ENCODE measurements around the gene KCNAB1. TPM values are rescaled to one million over a fixed set of nuclear protein-coding genes. Genes with fewer than 3 reads are reported as not detected.

KCNAB1 gene
- polyA plus RNA-seq (2012; ENCODE audit: insufficient read length, low read depth) = not detected

DNA sequence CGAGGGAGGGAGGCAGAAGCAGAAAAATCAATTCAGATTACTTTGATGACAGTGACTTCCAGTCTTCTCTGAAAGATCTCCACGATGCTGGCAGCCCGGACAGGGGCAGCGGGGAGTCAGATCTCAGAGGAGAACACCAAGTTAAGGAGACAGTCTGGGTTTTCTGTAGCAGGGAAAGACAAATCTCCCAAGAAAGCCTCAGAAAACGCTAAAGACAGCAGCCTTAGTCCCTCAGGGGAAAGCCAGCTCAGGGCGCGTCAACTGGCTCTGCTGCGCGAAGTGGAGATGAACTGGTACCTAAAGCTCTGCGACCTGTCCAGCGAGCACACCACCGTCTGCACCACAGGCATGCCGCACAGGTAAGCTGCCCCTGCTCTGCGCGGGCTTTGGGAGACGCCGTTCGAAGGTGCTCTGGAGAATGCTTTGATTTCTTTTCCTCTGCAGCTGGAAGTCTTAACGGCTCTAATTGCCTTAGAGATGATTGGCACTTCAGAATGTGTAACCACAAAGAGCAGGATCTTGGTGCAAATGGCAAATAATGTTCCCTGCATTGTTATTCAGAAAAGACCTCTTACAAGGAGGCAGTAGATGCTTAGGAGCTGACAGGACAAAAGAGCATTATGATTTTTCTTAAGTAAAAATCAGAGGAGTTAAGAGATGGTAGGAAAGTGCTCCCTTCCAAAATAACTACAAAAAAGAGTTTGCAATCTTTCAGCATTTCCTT lies at the start of gene KCNAB1:
Gene KCNAB1, plus strand, starts transcription at position 51 of the 724 bp plus-strand sequence.
- TF ChIP-seq POLR2AphosphoS5 (IDR thresholded peaks at IDR 0.05; ENCODE audit: low read depth, low read length) (no peak), TAF1 (IDR thresholded peaks at IDR 0.05; ENCODE audit: borderline replicate concordance, insufficient read depth, low read length) (no peak), FOXP2 (optimal IDR thresholded peaks at IDR 0.05; ENCODE audit: borderline replicate concordance, extremely low read depth, extremely low read length, insufficient read depth) (no peak), SIN3A (IDR thresholded peaks at IDR 0.05; ENCODE audit: borderline replicate concordance, insufficient read depth, low read length) (no peak)
- TF ChIP-seq, protein P1, sequence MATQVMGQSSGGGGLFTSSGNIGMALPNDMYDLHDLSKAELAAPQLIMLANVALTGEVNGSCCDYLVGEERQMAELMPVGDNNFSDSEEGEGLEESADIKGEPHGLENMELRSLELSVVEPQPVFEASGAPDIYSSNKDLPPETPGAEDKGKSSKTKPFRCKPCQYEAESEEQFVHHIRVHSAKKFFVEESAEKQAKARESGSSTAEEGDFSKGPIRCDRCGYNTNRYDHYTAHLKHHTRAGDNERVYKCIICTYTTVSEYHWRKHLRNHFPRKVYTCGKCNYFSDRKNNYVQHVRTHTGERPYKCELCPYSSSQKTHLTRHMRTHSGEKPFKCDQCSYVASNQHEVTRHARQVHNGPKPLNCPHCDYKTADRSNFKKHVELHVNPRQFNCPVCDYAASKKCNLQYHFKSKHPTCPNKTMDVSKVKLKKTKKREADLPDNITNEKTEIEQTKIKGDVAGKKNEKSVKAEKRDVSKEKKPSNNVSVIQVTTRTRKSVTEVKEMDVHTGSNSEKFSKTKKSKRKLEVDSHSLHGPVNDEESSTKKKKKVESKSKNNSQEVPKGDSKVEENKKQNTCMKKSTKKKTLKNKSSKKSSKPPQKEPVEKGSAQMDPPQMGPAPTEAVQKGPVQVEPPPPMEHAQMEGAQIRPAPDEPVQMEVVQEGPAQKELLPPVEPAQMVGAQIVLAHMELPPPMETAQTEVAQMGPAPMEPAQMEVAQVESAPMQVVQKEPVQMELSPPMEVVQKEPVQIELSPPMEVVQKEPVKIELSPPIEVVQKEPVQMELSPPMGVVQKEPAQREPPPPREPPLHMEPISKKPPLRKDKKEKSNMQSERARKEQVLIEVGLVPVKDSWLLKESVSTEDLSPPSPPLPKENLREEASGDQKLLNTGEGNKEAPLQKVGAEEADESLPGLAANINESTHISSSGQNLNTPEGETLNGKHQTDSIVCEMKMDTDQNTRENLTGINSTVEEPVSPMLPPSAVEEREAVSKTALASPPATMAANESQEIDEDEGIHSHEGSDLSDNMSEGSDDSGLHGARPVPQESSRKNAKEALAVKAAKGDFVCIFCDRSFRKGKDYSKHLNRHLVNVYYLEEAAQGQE (IDR thresholded peaks at IDR 0.05; ENCODE audit: insufficient read depth in 1 of 2, low read depth in 2 of 2, low read length in 2 of 2) = no peak

- TF ChIP-seq FOXP2 (optimal IDR thresholded peaks at IDR 0.05; ENCODE audit: borderline replicate concordance, extremely low read depth, extremely low read length, insufficient read depth) (no peak), POLR2AphosphoS5 (IDR thresholded peaks at IDR 0.05; ENCODE audit: low read depth, low read length) (no peak), SIN3A (IDR thresholded peaks at IDR 0.05; ENCODE audit: borderline replicate concordance, insufficient read depth, low read length) (no peak), TAF1 (IDR thresholded peaks at IDR 0.05; ENCODE audit: borderline replicate concordance, insufficient read depth, low read length) (no peak)
- TF ChIP-seq, protein P1 (IDR thresholded peaks at IDR 0.05; ENCODE audit: insufficient read depth in 1 of 2, low read depth in 2 of 2, low read length in 2 of 2) = no peak
Observed at GRCh38 chr3:156071031-156071430, 49.3 kb upstream of the KCNAB1 start.

GRCh38 chr3:156090126-156090525 lies 30.3 kb upstream of the KCNAB1 start:
- TF ChIP-seq TAF1 (IDR thresholded peaks at IDR 0.05; ENCODE audit: borderline replicate concordance, insufficient read depth, low read length) (no peak), SIN3A (IDR thresholded peaks at IDR 0.05; ENCODE audit: borderline replicate concordance, insufficient read depth, low read length) (no peak), POLR2AphosphoS5 (IDR thresholded peaks at IDR 0.05; ENCODE audit: low read depth, low read length) (no peak), FOXP2 (optimal IDR thresholded peaks at IDR 0.05; ENCODE audit: borderline replicate concordance, extremely low read depth, extremely low read length, insufficient read depth) (no peak)
- TF ChIP-seq, protein P1 (IDR thresholded peaks at IDR 0.05; ENCODE audit: insufficient read depth in 1 of 2, low read depth in 2 of 2, low read length in 2 of 2) = no peak

- TF ChIP-seq TAF1 (IDR thresholded peaks at IDR 0.05; ENCODE audit: borderline replicate concordance, insufficient read depth, low read length) (no peak), POLR2AphosphoS5 (IDR thresholded peaks at IDR 0.05; ENCODE audit: low read depth, low read length) (no peak), SIN3A (IDR thresholded peaks at IDR 0.05; ENCODE audit: borderline replicate concordance, insufficient read depth, low read length) (no peak), FOXP2 (optimal IDR thresholded peaks at IDR 0.05; ENCODE audit: borderline replicate concordance, extremely low read depth, extremely low read length, insufficient read depth) (no peak)
- TF ChIP-seq, protein P1 (IDR thresholded peaks at IDR 0.05; ENCODE audit: insufficient read depth in 1 of 2, low read depth in 2 of 2, low read length in 2 of 2) = no peak
Observed at GRCh38 chr3:156093964-156094363, 26.4 kb upstream of the KCNAB1 start.

All from PFSK-1 (cell line).